ENCODE data around the gene CGB3.
"Not testable (repeated sequence)": the region's sequence is repeated elsewhere in the genome, so short reads cannot be mapped to it uniquely, and the experiment has no call there.

Gene CGB3

GRCh38 chr19:49042177-49042576 is 18.0 kb upstream of the CGB3 start:
- no peak for DNase-seq

- not testable (repeated sequence) for DNase-seq
Observed at GRCh38 chr19:49039736-49040135, 15.6 kb upstream of the CGB3 start.

- DNase-seq = not testable (repeated sequence)
Observed at GRCh38 chr19:49038557-49039276, 14.6 kb upstream of the CGB3 start.

DNA sequence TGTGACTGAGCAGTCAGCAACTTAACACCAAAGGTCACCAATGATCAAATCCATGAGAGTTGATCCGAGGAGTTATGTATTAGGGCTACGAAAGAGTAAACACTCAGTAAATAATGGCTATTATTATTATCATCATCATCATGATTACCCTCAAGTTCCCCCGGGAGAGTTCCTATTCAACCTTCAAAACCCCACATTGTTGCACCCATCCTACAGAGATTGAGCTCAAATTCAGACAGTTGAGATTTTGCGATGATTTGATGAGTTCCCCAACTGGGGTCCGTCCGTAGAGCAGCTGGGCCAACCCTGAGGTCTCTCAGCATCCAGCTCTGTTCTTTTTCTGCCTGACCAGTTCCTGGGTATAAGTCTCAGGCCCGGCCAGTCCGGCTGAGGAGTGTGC is 14.0 kb upstream of the CGB3 start:
- not testable (repeated sequence) for DNase-seq

- DNase-seq = peak in 2 of 4 experiments; percentile 45 to 48
Observed at GRCh38 chr19:49036815-49037214, 12.7 kb upstream of the CGB3 start, which contains the start of gene CGB1. Gene CGB1, minus strand, starts transcription at chr19:49036895. Its CDS starts 184 bp downstream, at chr19:49036711.

DNA sequence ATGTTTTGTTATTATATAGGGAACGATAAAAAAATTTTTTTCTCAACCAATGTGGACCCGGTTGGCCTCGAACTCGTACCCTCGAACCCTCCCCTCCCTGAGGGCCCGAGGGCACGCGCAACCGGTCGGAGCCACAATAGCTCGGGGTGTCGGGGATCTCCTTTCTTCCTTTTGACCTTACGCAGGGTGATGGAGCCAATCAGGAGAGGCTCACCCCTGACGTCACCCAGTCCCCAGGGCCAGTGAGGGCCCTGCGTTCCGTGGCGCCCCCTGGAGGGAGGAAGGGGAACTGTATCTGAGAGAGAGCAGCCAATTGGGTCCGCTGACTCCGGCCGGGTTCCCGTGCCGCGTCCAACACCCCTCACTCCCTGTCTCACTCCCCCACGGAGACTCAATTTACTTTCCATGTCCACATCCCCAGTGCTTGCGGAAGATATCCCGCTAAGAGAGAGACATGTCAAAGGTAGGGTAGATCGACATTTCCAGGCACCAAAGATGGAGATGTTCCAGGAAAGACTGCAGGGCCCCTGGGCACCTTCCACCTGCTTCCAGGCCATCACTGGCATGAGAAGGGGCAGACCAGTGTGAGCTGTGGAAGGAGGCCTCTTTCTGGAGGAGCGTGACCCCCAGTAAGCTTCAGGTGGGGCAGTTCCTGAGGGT is 7.6 kb upstream of the CGB3 start, which contains the start of gene CGB2:
Gene CGB2, plus strand, starts transcription at position 249 of the 660 bp plus-strand sequence. Its CDS starts 206 bp downstream, at position 455.
- peak; percentile 20 to 38 (median 30) for DNase-seq

GRCh38 chr19:49030323-49030722 is 6.2 kb upstream of the CGB3 start:
- not testable (repeated sequence) for DNase-seq

- DNase-seq = not testable (repeated sequence)
Observed at GRCh38 chr19:49029749-49030148, 5.6 kb upstream of the CGB3 start.

GRCh38 chr19:49028686-49029085 is 4.6 kb upstream of the CGB3 start:
- DNase-seq = not testable (repeated sequence)

- DNase-seq = not testable (repeated sequence)
Observed at GRCh38 chr19:49025599-49025998, 1.5 kb upstream of the CGB3 start.

DNA sequence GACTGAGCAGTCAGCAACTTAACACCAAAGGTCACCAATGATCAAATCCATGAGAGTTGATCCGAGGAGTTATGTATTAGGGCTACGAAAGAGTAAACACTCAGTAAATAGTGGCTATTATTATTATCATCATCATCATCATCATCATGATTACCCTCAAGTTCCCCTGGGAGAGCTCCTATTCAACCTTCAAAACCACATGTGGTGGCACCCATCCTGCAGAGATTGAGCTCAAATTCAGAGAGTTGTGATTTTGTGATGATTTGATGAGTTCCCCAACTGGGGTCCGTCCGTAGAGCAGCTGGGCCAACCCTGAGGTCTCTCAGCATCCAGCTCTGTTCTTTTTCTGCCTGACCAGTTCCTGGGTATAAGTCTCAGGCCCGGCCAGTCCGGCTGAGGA is 955 bp upstream of the CGB3 start:
- not testable (repeated sequence) for DNase-seq

DNA sequence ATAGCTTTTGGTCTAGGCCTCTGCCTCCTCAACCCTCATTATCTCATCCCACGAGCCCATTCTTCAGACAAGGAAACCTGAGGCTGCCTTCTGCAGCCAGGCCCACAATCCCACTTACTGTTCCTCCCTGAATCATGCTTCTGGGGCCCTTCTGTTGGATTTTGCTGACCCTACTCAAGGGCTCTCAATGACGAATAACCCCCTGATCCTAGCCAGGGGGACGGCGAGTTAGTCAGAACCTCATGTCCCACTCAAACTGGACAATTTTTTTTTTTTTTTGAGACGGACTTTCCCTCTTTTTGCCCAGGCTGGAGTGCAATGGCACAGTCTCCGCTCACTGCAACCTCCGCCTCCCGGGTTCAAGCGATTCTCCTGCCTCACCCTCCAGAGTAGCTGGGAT is 2.0 kb downstream of the CGB3 start:
- DNase-seq = no peak

DNA sequence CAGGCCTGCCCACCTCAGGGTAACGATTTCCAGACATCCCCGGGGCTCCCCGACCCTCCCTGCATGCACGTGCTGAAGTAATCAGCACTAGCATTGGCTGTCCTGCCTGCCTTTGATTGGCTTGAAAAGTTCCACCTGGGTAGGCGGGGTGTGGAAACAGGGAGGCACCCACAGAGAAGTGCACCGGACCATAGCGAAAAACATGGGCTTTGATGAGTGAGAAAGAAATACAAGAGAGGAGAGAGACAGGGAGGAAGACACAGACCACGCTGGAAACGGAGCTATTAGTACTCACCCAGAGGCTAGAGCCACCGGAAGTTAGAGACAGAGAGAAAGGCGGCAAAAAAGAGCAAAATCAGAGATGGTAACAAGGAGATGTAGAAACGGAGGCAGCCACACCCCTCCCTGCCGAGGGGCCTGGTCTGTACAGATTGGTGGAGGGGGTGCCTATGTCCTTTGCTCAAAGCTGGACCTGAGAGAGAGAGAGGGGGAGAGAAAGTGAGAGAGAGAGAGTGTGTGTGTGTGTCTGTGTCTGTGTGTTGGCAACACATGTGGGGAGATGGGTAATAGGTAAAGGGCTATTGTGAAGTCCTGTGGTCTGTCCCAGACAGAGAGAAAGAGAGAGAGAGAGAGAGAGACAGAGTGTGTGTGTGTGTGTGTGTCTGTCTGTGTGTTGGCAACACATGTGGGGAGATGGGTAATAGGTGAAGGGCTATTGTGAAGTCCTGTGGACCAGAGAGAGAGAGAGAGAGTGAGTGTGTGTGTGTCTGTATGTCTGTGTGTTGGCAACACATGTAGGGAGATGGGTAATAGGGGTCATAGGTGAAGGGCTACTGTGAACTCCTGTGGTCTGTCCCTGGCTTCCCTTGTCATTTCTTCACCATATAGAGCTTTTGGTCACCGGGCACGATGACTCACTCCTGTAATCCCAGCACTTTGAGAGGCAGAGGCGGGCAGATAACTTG is 2.9 kb downstream of the CGB3 start:
- DNase-seq = peak; percentile 12 to 55 (median 38)

DNA sequence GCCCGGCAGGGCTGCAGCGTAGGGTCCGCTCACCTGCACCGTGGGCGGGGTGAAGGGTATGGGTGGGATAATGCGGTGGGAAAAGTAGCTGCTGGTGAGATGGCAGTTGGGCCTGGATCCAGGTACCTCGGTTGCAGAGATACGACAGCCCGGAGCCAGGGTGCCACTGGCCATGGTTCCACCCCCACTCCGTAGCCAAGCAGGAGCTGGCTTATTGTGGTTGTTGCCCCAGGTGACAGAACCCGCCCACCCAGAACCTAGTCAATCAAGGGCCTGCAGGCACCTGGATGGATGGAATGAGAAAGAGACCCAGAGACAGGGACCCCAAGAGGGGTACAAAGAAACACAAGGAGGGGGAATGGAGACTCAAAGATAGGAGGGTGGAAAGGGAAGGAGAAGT is 3.8 kb downstream of the CGB3 start:
- no peak for DNase-seq

GRCh38 chr19:49019242-49019932 is 4.7 kb downstream of the CGB3 start:
- DNase-seq = peak; percentile 29 to 58 (median 45)

DNA sequence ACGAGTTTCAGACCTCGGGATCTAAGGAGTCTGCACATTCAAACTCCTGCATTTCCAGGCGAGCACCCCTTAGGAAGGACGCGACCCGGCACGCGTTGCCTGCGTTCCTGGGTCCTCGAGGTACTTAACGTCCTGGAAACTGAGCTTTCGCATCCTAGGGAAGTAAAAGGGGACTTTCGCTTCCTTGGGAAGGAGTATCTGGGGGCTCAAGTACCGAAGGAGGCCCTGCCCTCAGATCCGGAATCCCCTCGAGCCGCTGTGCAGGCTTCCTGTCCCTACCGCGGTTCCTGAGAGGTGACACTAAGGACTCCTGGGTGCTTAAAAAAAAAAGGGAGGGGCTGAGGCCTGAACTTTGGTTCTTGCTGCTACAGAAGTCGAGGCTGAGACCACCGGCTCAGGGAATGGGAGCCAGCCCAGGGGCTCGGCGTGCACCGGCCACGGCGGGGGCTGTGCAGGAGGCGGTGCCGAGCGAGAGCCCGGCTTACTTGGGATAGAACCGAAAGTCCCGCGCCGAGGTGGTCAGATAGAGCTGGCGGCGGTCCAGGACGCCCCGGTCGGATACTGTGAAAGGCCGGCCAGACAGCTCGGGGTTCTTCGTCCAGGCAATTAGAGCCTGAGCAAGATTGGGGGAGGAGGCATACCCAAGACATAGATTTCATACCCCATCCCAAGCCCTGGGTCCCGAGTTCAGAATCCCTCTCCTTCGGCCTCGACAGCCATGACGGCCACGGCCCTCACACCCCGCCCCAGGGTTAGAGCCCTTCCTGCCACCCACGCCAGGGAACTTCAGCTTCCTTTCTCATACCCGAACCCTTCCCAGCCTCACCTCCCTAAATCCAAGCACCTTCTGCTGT is 5.5 kb downstream of the CGB3 start:
- peak in 2 of 4 experiments; percentile 10 to 18 for DNase-seq

- peak; percentile 49 to 76 (median 56) for DNase-seq
Observed at GRCh38 chr19:49017666-49018351, 6.3 kb downstream of the CGB3 start.

- no peak for DNase-seq
Observed at GRCh38 chr19:49017041-49017665, 7.0 kb downstream of the CGB3 start, which contains the start of gene LHB. Gene LHB, minus strand, starts transcription at chr19:49017091. Its CDS starts 10 bp downstream, at chr19:49017081.

- no peak for DNase-seq
Observed at GRCh38 chr19:49016067-49016839, 7.9 kb downstream of the CGB3 start.

All from suppressor macrophage (primary cell).